GM23248 (cell line): ENCODE results near the gene OSTN.

Experiments used
- EZH2 ChIP-seq: fragments of 200-600 bp; sonication (generic); IDR thresholded peaks from 2 replicates; pipeline ENCODE4 v1.6.1; 2018; ENCODE audit warnings: antibody characterized with exemption, mild to moderate bottlenecking; ENCODE audit not compliant: insufficient read depth, poor library complexity, severe bottlenecking
- EZH2phosphoT487 ChIP-seq: fragments of 200-600 bp; sonication (generic); IDR thresholded peaks from 2 replicates; pipeline ENCODE4 v1.6.1; 2018; ENCODE audit warnings: antibody characterized with exemption, moderate library complexity, mild to moderate bottlenecking, low read depth; ENCODE audit not compliant: insufficient read depth

- TF ChIP-seq EZH2, result no peak
- no peak for TF ChIP-seq EZH2phosphoT487
These were observed 54.2 kb downstream of the OSTN start for GRCh38 chr3:191253089-191253799.
